Measurements from ENCODE around the gene ADAMTS17. TPM values are rescaled to one million over a fixed set of nuclear protein-coding genes. Genes with fewer than 3 reads are reported as not detected.

The ADAMTS17 gene
- total and polyA plus RNA-seq, 8 donors = 4.2 to 16.4 (median 10.8) TPM

GRCh38 chr15:100338247-100338646 lies 3.5 kb downstream of the ADAMTS17 start:
- 78 to 87% methylated on average over 10 of the region's 10 CpGs for WGBS, 2 donors
- H3K4me1 ChIP-seq = peaks cover 0 to 8% (median 0%) of the 10 kb centered on the region in 3 donors
- intact Hi-C loops (cut with DNase I) = loop anchor here in 2 of 3 donors (10.0 kb wide), 1 partner anchor 403 kb away; no protein-coding TSS in a partner anchor
- H3K4me3 ChIP-seq = no peak overlapping the region
- FAIRE-seq (no peak), DNase-seq (no peak), ATAC-seq (no peak)
- no peaks in the 10 kb centered on the region for H3K36me3 ChIP-seq
- no peaks in the 10 kb centered on the region for H3K9me3 ChIP-seq
- no peak overlapping the region for H3K27ac ChIP-seq
- no peak for TF ChIP-seq CTCF (IDR thresholded peaks at IDR 0.05)
- H3K27me3 ChIP-seq = no peaks in the 10 kb centered on the region

DNA sequence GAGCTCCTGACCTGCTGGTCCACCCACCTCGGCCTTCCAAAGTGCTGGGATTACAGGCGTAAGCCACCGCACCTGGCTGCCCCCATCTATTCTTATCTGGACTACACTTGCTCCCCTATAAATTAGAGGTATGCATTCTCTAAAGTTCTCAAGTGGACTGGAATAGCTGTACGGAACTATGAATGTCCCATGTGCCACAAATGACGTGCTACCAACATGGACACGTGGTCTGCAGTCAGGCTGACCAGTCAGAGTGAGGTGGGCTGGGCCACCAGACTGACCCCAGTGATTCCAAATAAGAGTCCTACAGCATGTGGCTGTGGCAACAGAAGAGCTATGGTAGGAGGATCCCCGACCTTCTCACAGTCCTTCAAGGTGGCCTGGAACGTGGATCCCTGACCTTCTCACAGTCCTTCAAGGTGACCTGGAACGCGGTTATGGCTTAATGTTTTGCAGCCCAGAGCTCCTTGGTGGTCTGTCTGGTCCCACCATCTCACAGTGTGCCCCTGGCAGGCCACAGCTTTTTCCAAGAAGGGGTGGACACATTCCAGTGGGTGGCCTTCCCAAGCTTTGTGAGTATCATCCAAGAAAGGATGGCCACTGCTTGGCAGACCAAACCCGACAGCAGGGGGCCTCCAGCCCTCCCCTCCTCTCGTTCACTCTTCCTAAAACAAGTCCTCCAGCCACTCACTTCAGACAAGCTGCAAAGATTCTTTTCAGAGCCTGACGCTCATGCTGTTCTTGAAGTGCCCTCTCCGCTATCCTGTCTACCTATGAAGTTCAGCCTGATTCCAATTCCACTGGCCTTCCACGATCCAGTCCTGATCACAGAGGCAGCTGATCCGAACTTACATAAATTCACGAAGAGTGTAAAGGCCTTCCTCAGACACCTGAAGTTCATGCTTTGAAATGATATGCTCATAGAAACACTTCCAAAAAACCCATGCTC lies 4.4 kb downstream of the ADAMTS17 start:
- no peaks in the 10 kb centered on the region for H3K27me3 ChIP-seq
- H3K27ac ChIP-seq = no peak overlapping the region
- FAIRE-seq (no peak), ATAC-seq (no peak), DNase-seq (no peak)
- 90 to 94% methylated on average over 17 of the region's 17 CpGs for WGBS, 2 donors
- intact Hi-C loops (cut with DNase I) = loop anchor here in 2 of 3 donors (10.0 kb wide), 1 partner anchor 403 kb away; no protein-coding TSS in a partner anchor
- no peak for TF ChIP-seq CTCF (IDR thresholded peaks at IDR 0.05)
- H3K4me1 ChIP-seq = peaks cover 0 to 7% (median 0%) of the 10 kb centered on the region in 3 donors
- no peak overlapping the region for H3K4me3 ChIP-seq
- no peaks in the 10 kb centered on the region for H3K36me3 ChIP-seq
- H3K9me3 ChIP-seq = no peaks in the 10 kb centered on the region

DNA sequence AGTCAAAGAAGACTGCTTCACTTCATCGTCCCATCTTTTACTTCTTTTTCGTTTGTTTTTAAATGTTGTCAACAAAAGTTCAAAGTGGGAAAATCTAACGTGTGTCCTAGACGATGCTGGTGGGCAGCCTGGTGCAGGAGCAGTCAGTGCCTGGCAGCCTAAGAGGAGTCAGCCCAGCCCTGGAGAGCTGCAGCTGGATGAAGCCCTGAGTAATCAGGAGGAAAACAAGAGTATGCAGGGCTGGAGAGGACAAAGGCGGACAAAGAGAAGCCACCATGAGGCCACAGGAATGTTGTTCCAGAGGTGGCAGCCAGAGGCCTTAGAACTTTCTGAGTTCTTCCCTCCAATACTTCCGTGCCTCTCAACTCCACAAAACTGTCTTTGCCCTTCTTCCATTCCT lies 5.7 kb downstream of the ADAMTS17 start:
- no peaks in the 10 kb centered on the region for H3K27me3 ChIP-seq
- H3K36me3 ChIP-seq = no peaks in the 10 kb centered on the region
- H3K4me3 ChIP-seq = no peak overlapping the region
- no peak for DNase-seq
- ATAC-seq = no peak
- 68 to 77% methylated on average over 6 of the region's 6 CpGs for WGBS, 2 donors
- H3K9me3 ChIP-seq = no peaks in the 10 kb centered on the region
- TF ChIP-seq CTCF (IDR thresholded peaks at IDR 0.05) = no peak
- peaks cover 0 to 5% (median 0%) of the 10 kb centered on the region in 3 donors for H3K4me1 ChIP-seq
- intact Hi-C loops (cut with DNase I) = loop anchor here in 2 of 3 donors (10.0 kb wide), 1 partner anchor 401 kb away; no protein-coding TSS in a partner anchor
- FAIRE-seq = no peak
- H3K27ac ChIP-seq = no peak overlapping the region

GRCh38 chr15:100335335-100335999 lies 6.3 kb downstream of the ADAMTS17 start:
- no peak overlapping the region for H3K4me3 ChIP-seq
- intact Hi-C loops (cut with DNase I) = loop anchor here in 2 of 3 donors (10.0 kb wide), 1 partner anchor 401 kb away; no protein-coding TSS in a partner anchor
- no peak overlapping the region for H3K27ac ChIP-seq
- TF ChIP-seq CTCF (IDR thresholded peaks at IDR 0.05) = no peak
- 65 to 67% methylated on average over 9 of the region's 9 CpGs for WGBS, 2 donors
- ATAC-seq = peak; percentile 37 to 63 (median 48)
- no peaks in the 10 kb centered on the region for H3K9me3 ChIP-seq
- FAIRE-seq = no peak
- H3K36me3 ChIP-seq = no peaks in the 10 kb centered on the region
- peaks cover 0 to 5% (median 0%) of the 10 kb centered on the region in 3 donors for H3K4me1 ChIP-seq
- peak in 3 of 6 donors; percentile 42 to 51 (median 50) for DNase-seq
- no peaks in the 10 kb centered on the region for H3K27me3 ChIP-seq
